Measurements from ENCODE around the gene GUCY1A1. TPM values are rescaled to one million over a fixed set of nuclear protein-coding genes. Genes with fewer than 3 reads are reported as not detected.

GUCY1A1 gene
- total RNA-seq, 6 experiments from 2014 or later = 3.7 to 7.8 (median 6.5) TPM

GRCh38 chr4:155665054-155665453 is 1.6 kb upstream of the GUCY1A1 start:
- DNase-seq (no peak), ATAC-seq (no peak)
- no peak for TF ChIP-seq CTCF (IDR thresholded peaks at IDR 0.05)
- no peak for TF ChIP-seq POLR2A (IDR thresholded peaks at IDR 0.05)
- WGBS (ENCODE audit: insufficient coverage, low coverage, low lambda C conversion rate, missing lambda C conversion rate) = 76% methylated on average over 2 of the region's 2 CpGs
- H3K27ac ChIP-seq = no peak overlapping the region
- no peak overlapping the region for H3K4me3 ChIP-seq
- intact Hi-C loops (cut with DNase I) = no loop called here
- H3K9me3 ChIP-seq = no peaks in the 10 kb centered on the region
- H3K27me3 ChIP-seq = peaks cover 0 to 5% of the 10 kb centered on the region in 2 donors
- H3K4me1 ChIP-seq = no peaks in the 10 kb centered on the region
- no peaks in the 10 kb centered on the region for H3K36me3 ChIP-seq

DNA sequence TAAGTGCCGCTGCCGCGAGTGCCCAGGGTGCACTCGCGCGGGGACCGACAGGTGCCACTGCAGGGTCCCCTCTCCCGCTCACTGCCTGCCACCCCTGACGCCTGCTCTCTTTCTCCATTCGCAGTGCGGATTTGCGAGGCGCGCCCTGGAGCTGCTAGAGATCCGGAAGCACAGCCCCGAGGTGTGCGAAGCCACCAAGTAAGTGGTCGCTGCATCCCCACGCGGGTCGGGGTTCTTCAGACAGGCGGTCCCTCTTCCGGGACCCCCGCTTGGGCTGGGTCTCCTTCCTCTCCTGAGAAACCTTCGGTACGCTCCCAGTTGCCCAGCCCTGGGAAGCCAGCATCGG is 547 bp downstream of the GUCY1A1 start:
- no peak for TF ChIP-seq CTCF (IDR thresholded peaks at IDR 0.05)
- DNase-seq = peak; percentile 47 to 63 (median 60)
- H3K36me3 ChIP-seq = no peaks in the 10 kb centered on the region

DNA sequence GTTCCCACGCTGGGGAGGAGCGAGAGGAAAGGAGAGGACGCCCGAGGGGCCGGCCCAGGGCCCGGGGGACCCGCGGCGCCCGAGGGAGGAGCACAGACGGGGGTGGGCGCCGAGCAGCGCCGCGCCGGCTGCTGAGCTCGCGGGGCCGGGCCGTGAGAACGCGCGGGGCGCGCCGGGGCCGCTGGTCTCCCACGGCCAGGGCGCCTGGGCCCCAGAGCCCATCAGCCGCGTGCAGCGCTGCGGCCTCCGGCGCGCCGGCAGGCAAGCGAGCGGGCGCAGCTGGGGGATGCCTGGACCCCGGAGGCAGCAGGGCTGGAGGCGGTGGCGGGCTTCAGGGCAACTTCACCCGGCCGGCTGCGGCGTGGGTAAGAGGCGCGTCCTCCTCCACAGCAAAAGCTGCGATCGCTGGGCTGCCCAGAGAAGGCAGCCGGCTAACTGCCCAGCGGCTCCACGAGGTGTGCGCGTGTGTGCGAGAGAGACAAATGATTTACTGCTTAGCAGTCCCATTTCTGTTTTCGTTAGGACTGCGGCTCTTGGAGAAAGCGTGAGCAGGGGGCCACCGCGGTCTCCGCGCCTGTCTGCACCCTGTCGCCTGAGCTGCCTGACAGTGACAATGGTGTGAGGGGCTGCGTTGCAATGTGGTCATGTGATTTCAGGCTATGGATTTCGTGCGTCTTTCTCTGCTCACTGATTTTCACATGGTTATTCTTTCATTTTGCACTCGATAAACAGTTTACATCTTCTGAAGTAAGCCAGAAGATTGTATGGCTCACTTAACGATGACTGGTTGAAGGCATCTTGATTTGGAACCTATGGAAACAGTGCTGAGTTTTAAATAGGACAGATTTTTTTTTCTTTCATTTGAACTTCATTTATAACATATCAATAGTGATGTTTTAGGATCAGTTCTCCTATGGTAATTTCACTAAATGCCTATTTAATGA is 1.2 kb downstream of the GUCY1A1 start:
- H3K36me3 ChIP-seq = no peaks in the 10 kb centered on the region
- no peaks in the 10 kb centered on the region for H3K9me3 ChIP-seq
- TF ChIP-seq CTCF (IDR thresholded peaks at IDR 0.05) (no peak), POLR2A (IDR thresholded peaks at IDR 0.05) (no peak)
- H3K27me3 ChIP-seq = peaks cover 0 to 5% of the 10 kb centered on the region in 2 donors
- WGBS (ENCODE audit: insufficient coverage, low coverage, low lambda C conversion rate, missing lambda C conversion rate) = under 1% methylated on average over 20 of the region's 71 CpGs
- intact Hi-C loops (cut with DNase I) = no loop called here
- peak; percentile 61 to 79 (median 76) for ATAC-seq
- H3K4me3 ChIP-seq = peak overlapping the region; percentile 50 to 53 (median 53)
- H3K4me1 ChIP-seq = no peaks in the 10 kb centered on the region
- DNase-seq = peak; percentile 59 to 68 (median 66)
- peak overlapping the region; percentile 60 to 84 (median 70) for H3K27ac ChIP-seq

More for the DNA sequence above, 547 bp downstream of the GUCY1A1 start:
- H3K27me3 ChIP-seq = peaks cover 0 to 5% of the 10 kb centered on the region in 2 donors
- peak overlapping the region; percentile 60 to 84 (median 70) for H3K27ac ChIP-seq
- no peaks in the 10 kb centered on the region for H3K4me1 ChIP-seq
- ATAC-seq = peak; percentile 60 to 73 (median 71)
- WGBS (ENCODE audit: insufficient coverage, low coverage, low lambda C conversion rate, missing lambda C conversion rate) = 0% methylated on average over 3 of the region's 27 CpGs
- no peaks in the 10 kb centered on the region for H3K9me3 ChIP-seq
- H3K4me3 ChIP-seq = peak overlapping the region; percentile 50 to 53 (median 53)
- intact Hi-C loops (cut with DNase I) = no loop called here

DNA sequence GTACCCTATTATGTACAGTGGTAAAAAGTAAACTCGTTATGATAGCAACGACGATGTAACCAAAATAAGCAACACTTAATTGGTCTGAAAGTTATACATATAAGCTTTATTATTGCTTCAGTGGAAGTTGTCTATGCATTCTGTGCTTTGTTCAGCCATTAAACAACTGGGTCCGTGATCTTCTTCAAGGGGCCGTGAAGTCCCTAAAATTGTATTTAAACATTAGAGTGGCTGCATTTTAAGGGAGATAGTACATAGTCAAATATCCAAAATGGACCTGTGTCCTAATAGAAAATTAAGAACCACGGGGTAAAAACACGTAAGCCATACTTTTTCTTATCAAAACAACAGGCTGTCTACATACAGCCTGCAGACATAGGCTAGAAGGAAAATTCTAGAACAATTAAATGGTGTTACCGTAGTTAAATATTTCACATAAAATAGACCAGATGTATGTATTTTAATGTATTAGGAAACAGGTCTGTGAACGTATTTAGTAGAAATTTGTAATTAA is 2.1 kb downstream of the GUCY1A1 start:
- TF ChIP-seq POLR2A (IDR thresholded peaks at IDR 0.05) (no peak), CTCF (IDR thresholded peaks at IDR 0.05) (no peak)
- WGBS (ENCODE audit: insufficient coverage, low coverage, low lambda C conversion rate, missing lambda C conversion rate) = 33% methylated on average over 9 of the region's 9 CpGs
- peak overlapping the region in 2 of 3 donors; percentile 6 to 84 for H3K27ac ChIP-seq
- ATAC-seq = no peak
- no peak for DNase-seq
- no peaks in the 10 kb centered on the region for H3K36me3 ChIP-seq
- intact Hi-C loops (cut with DNase I) = no loop called here
- H3K9me3 ChIP-seq = no peaks in the 10 kb centered on the region
- H3K4me1 ChIP-seq = no peaks in the 10 kb centered on the region
- peaks cover 0 to 5% of the 10 kb centered on the region in 2 donors for H3K27me3 ChIP-seq
- H3K4me3 ChIP-seq = peak overlapping the region in 2 of 3 donors; percentile 50 to 53

All from right lobe of liver (tissue), 6 donors.